Thyroid gland (tissue), 4 donors: Measurements from ENCODE around the gene AGBL3.

Experiments used
- CTCF ChIP-seq, 6 experiments: fragments of 200-600 bp in 3 of 6; fragments of 450-650 bp in 3 of 6; sonication (generic) in 3 of 6; IDR thresholded peaks; one replicate each; pipeline ENCODE4 v1.5.1; 2016 to 2019; ENCODE audit warnings: antibody characterized with exemption in 6 of 6, mild to moderate bottlenecking in 2 of 6, inconsistent platforms in 1 of 6, moderate library complexity in 1 of 6
- POLR2A ChIP-seq, 2 donors: fragments of 450-650 bp; IDR thresholded peaks; one replicate each; pipeline ENCODE4 v1.6.1; 2017; ENCODE audit warnings: antibody characterized with exemption in 2 of 2, mild to moderate bottlenecking in 2 of 2, moderate library complexity in 1 of 2

GRCh38 chr7:135035252-135035651 is 48.9 kb downstream of the AGBL3 start:
- no peak for TF ChIP-seq CTCF (IDR thresholded peaks at IDR 0.05)
- no peak for TF ChIP-seq POLR2A (IDR thresholded peaks at IDR 0.05)
